ENCODE measurements around the gene SNAP47. TPM values are rescaled to one million over a fixed set of nuclear protein-coding genes. Genes with fewer than 3 reads are reported as not detected.

SNAP47 gene
- total RNA-seq, 1 donor: 51.4 TPM

DNA sequence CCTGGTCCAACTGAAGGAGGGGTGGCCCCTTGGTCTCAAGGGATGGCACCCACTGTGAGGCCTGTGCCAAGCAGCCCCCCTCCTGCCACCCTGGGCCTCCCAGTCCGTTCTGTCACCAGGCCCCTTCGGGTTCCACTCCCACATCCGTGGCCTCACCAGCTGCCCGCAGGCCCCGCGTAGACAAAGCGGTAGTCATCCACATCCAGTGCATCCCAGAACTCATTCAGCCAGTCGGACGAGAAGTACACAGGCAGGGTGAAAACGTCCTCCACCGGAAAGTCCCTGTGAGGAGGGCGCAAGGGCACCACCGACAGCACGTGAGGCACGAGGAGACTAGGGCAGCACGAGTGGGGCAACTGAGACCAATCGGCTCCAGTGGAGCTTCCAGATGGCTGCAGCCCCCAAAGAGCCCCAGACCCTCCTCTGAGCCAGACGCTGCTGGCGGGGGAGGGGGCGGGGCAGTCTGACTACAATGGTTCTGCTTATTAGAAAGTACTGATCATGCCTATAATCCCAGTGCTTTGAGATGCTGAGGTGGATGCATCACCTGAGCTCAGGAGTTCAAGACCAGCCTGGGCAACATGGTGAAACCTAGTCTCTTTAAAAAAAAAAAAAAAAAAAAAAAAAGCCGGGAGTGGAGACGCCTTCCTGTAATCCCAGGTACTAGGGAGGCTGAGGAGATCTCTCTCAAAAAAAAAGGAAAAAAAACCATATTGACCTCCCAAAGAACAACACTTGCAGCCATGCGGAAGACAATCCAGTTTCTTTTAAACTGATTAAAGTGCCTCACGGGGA is 1.3 kb upstream of the SNAP47 start:
- Histone ChIP-seq H3K9me3 (ENCODE audit: low read depth, low read length) (no peaks in the 10 kb centered on the region), H3K27me3 (ENCODE audit: insufficient read depth, low read length) (no peaks in the 10 kb centered on the region), H3K27ac (ENCODE audit: low read depth, low read length) (peak overlapping the region; percentile 61), H3K36me3 (ENCODE audit: insufficient read depth, low read length) (peaks cover 15% of the 10 kb centered on the region), H3K4me1 (ENCODE audit: insufficient read depth, low read length) (peaks cover 13% of the 10 kb centered on the region), H2AFZ (ENCODE audit: low read length) (peak overlapping the region; percentile 90), H3K4me3 (ENCODE audit: insufficient read depth, low read length) (peak overlapping the region; percentile 93), H4K20me1 (ENCODE audit: insufficient read depth, low read length) (peaks cover 41% of the 10 kb centered on the region), H3K79me2 (ENCODE audit: insufficient read depth, low read length) (peaks cover 61% of the 10 kb centered on the region), H3K4me2 (ENCODE audit: insufficient read depth, low read length) (peak overlapping the region; percentile 90)
- TF ChIP-seq, protein P1, sequence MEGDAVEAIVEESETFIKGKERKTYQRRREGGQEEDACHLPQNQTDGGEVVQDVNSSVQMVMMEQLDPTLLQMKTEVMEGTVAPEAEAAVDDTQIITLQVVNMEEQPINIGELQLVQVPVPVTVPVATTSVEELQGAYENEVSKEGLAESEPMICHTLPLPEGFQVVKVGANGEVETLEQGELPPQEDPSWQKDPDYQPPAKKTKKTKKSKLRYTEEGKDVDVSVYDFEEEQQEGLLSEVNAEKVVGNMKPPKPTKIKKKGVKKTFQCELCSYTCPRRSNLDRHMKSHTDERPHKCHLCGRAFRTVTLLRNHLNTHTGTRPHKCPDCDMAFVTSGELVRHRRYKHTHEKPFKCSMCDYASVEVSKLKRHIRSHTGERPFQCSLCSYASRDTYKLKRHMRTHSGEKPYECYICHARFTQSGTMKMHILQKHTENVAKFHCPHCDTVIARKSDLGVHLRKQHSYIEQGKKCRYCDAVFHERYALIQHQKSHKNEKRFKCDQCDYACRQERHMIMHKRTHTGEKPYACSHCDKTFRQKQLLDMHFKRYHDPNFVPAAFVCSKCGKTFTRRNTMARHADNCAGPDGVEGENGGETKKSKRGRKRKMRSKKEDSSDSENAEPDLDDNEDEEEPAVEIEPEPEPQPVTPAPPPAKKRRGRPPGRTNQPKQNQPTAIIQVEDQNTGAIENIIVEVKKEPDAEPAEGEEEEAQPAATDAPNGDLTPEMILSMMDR (IDR thresholded peaks at IDR 0.05; ENCODE audit: extremely low read depth, low read depth, low read length): no peak
- DNase-seq (ENCODE audit: insufficient read length, low spot score, missing footprints): peak; percentile 48

DNA sequence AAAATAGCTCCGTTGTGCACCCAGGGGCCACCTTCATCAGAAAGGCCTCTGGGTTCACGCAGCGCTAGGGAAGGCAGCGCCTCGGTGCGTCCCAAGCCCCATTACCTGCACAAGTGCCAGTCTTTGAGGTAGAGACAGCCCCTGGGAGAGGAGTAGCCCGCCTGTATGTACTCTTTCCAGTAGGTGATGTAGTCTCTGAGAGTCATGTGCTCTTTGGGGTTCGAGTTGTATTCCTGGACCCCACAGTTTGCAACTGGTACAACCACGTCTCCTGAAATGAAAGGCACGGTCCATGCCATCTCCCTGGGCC is 734 bp upstream of the SNAP47 start:
- TF ChIP-seq, protein P1 (IDR thresholded peaks at IDR 0.05; ENCODE audit: extremely low read depth, low read depth, low read length): no peak
- H3K4me2 ChIP-seq (ENCODE audit: insufficient read depth, low read length): peak overlapping the region; percentile 90
- H3K27me3 ChIP-seq (ENCODE audit: insufficient read depth, low read length): no peaks in the 10 kb centered on the region
- peak; percentile 84 for DNase-seq (ENCODE audit: insufficient read length, low spot score, missing footprints)
- H3K9me3 ChIP-seq (ENCODE audit: low read depth, low read length): no peaks in the 10 kb centered on the region
- H2AFZ ChIP-seq (ENCODE audit: low read length): peak overlapping the region; percentile 90
- H3K36me3 ChIP-seq (ENCODE audit: insufficient read depth, low read length): peaks cover 15% of the 10 kb centered on the region
- H3K27ac ChIP-seq (ENCODE audit: low read depth, low read length): peak overlapping the region; percentile 61
- H3K4me1 ChIP-seq (ENCODE audit: insufficient read depth, low read length): peaks cover 13% of the 10 kb centered on the region
- H3K4me3 ChIP-seq (ENCODE audit: insufficient read depth, low read length): peak overlapping the region; percentile 93
- H4K20me1 ChIP-seq (ENCODE audit: insufficient read depth, low read length): peaks cover 41% of the 10 kb centered on the region
- H3K79me2 ChIP-seq (ENCODE audit: insufficient read depth, low read length): peaks cover 66% of the 10 kb centered on the region

DNA sequence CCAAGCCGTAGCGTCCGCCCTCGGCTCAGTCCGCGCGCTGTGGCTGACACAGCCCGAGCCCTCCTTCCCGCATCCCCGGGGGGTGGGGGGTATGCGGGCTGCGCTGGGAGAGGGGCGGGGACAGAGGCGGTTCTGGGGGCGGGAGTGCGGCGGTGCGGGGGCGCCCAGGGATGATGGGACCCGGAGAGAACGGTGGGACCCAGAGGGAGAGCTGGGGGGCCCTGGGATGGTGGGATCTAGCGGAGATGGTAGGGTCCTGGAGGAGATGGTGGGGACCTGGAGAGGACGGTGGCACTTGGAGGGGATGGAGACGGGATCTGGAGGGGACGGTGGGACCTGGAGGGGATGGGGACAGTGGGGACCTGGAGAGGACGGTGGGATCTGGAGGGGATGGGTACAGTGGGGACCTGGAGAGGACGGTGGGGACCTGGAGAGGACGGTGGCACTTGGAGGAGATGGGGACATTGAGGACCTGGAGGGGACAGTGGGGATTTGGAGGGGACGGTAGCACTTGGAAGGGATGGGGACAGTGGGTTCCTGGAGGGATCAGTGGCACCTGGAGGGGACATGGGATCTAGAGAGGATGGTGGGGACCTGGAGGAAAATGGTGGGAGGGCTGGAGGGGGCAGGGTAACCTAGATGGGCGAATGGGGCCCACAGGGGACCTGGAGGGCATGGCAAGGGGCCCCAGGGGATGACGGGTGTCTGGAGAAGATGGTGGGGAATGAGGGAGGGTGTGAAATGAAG is 477 bp downstream of the SNAP47 start:
- Histone ChIP-seq H3K4me1 (ENCODE audit: insufficient read depth, low read length) (peaks cover 13% of the 10 kb centered on the region), H3K36me3 (ENCODE audit: insufficient read depth, low read length) (peaks cover 15% of the 10 kb centered on the region), H3K4me2 (ENCODE audit: insufficient read depth, low read length) (peak overlapping the region; percentile 90), H3K27me3 (ENCODE audit: insufficient read depth, low read length) (no peaks in the 10 kb centered on the region), H3K4me3 (ENCODE audit: insufficient read depth, low read length) (peak overlapping the region; percentile 93), H4K20me1 (ENCODE audit: insufficient read depth, low read length) (peaks cover 43% of the 10 kb centered on the region), H3K79me2 (ENCODE audit: insufficient read depth, low read length) (peaks cover 78% of the 10 kb centered on the region), H3K27ac (ENCODE audit: low read depth, low read length) (peak overlapping the region; percentile 61), H2AFZ (ENCODE audit: low read length) (peak overlapping the region; percentile 93), H3K9me3 (ENCODE audit: low read depth, low read length) (no peaks in the 10 kb centered on the region)
- TF ChIP-seq, protein P1 (IDR thresholded peaks at IDR 0.05; ENCODE audit: extremely low read depth, low read depth, low read length): no peak
- no peak for DNase-seq (ENCODE audit: insufficient read length, low spot score, missing footprints)

DNA sequence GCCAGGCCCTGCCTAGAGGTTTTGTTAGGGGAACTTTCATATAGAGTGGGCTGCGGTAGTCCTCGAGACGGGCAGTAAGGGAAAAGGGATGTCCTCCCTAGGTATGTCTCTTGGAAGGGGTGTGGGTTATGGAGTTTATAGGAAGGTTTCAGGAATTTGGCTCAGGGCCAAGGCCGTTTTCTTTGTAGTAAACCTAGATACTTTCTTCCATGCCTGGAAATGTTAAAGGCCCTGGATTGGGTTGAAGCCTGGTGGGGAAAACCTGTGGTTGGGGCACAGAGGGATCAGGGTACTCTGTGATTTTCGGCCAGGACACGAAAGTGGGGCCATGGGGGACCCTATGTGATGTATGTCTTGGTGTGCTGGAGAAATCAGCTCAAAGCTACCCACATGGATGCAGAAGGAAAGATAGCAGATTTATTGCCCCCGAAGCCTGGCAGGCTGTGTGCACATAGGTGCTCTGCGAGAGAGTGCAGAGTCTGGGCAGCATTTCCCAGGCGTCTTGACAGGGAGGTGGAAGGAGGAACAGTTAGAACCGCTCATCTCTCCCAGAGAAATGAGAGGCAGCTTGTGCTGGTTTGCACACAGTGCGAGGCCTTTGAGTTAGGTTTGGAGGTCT is 1.7 kb downstream of the SNAP47 start:
- no peaks in the 10 kb centered on the region for H3K27me3 ChIP-seq (ENCODE audit: insufficient read depth, low read length)
- no peaks in the 10 kb centered on the region for H3K9me3 ChIP-seq (ENCODE audit: low read depth, low read length)
- no peak overlapping the region for H3K4me3 ChIP-seq (ENCODE audit: insufficient read depth, low read length)
- no peak overlapping the region for H3K27ac ChIP-seq (ENCODE audit: low read depth, low read length)
- peaks cover 88% of the 10 kb centered on the region for H3K79me2 ChIP-seq (ENCODE audit: insufficient read depth, low read length)
- no peak overlapping the region for H2AFZ ChIP-seq (ENCODE audit: low read length)
- peaks cover 13% of the 10 kb centered on the region for H3K4me1 ChIP-seq (ENCODE audit: insufficient read depth, low read length)
- TF ChIP-seq, protein P1 (IDR thresholded peaks at IDR 0.05; ENCODE audit: extremely low read depth, low read depth, low read length): no peak
- peaks cover 48% of the 10 kb centered on the region for H4K20me1 ChIP-seq (ENCODE audit: insufficient read depth, low read length)
- no peak overlapping the region for H3K4me2 ChIP-seq (ENCODE audit: insufficient read depth, low read length)
- peak; percentile 27 for DNase-seq (ENCODE audit: insufficient read length, low spot score, missing footprints)
- peaks cover 12% of the 10 kb centered on the region for H3K36me3 ChIP-seq (ENCODE audit: insufficient read depth, low read length)

Measured in osteoblast (primary cell).